GM12878 (cell line): ENCODE data around the gene PROZ. TPM values are rescaled to one million over a fixed set of nuclear protein-coding genes. Genes with fewer than 3 reads are reported as not detected.

ENCODE experiments used
- ATAC-seq: fragments of 200-7000 bp; cut with Tn5 transposase; 3 replicates; pipeline ENCODE4 v1.9.1; 2020; ENCODE audit warnings: mild to moderate bottlenecking, moderate library complexity
- BruUV-seq: library from RNA; stranded (reverse); fragments of 400-500 nt; replicated peaks from 2 replicates; lab custom pipeline; 2021; lab: Mats Ljungman, UMichigan
- CTCF ChIA-PET: fragments of 300-600 bp; sonication (Branson Sonifier 250); formaldehyde crosslinking; extraction: SDS; loops from one replicate; lab custom pipeline; 2021; ENCODE audit warnings: inconsistent platforms; lab: Yijun Ruan, JAX
- POLR2A ChIA-PET: fragments of 350-600 bp; formaldehyde crosslinking; extraction: SDS; loops from one replicate; lab custom pipeline; 2021; ENCODE audit warnings: inconsistent platforms; lab: Charles Lee
- RAD21 ChIA-PET: fragments of 300-600 bp; sonication (Branson Sonifier 250); formaldehyde crosslinking; loops from one replicate; lab custom pipeline; 2023; ENCODE audit warnings: antibody characterized with exemption; ENCODE audit not compliant: unreplicated experiment; lab: Charles Lee
- SMC1A ChIA-PET: fragments of 300-600 bp; sonication (Branson Sonifier 250); formaldehyde crosslinking; loops from one replicate; lab custom pipeline; 2023; ENCODE audit not compliant: unreplicated experiment, uncharacterized antibody; lab: Charles Lee
- DNase-seq: peaks from one replicate; pipeline ENCODE4 v3.0.0-alpha.2; 2011; ENCODE audit warnings: low read depth, low spot score
- FAIRE-seq: peaks from 3 replicates; lab custom pipeline; 2011; peaks lifted over from hg19 to GRCh38; lab: Jason Lieb, UNC
- H2AFZ ChIP-seq: 2 replicates; pipeline ENCODE4 v1.6.0; 2011; ENCODE audit warnings: low read depth, low read length, control low read depth; ENCODE audit not compliant: control insufficient read depth
- H3K27ac ChIP-seq: 2 replicates; pipeline ENCODE4 v1.5.1; 2011; ENCODE audit warnings: control low read depth; ENCODE audit not compliant: control insufficient read depth, insufficient read depth
- H3K27me3 ChIP-seq, 2 experiments: replicated peaks in 1 of 2; 2 replicates each; pipeline versions ENCODE4 v1.6.0 to v1.6.1; 2011; ENCODE audit warnings: low read length in 1 of 2; ENCODE audit not compliant: control insufficient read depth in 2 of 2, insufficient read depth in 2 of 2
- H3K36me3 ChIP-seq, 2 experiments: 2 replicates each; pipeline ENCODE4 v1.5.1; 2011; ENCODE audit warnings: low read length in 1 of 2; ENCODE audit not compliant: control insufficient read depth in 2 of 2, insufficient read depth in 2 of 2
- H3K4me1 ChIP-seq: 2 replicates; pipeline ENCODE4 v1.6.1; 2011; ENCODE audit warnings: mild to moderate bottlenecking, low read length, moderate library complexity, mixed read lengths; ENCODE audit not compliant: control insufficient read depth, insufficient read depth
- H3K4me2 ChIP-seq: 2 replicates; pipeline ENCODE4 v1.6.0; 2011; ENCODE audit warnings: control low read depth; ENCODE audit not compliant: control insufficient read depth, insufficient read depth
- H3K4me3 ChIP-seq: fragments of 200-600 bp; sonication (generic); 2 replicates; pipeline ENCODE4 v1.5.1; 2016
- H3K79me2 ChIP-seq: 2 replicates; pipeline ENCODE4 v1.6.0; 2011; ENCODE audit warnings: low read length; ENCODE audit not compliant: control insufficient read depth, insufficient read depth
- H3K9ac ChIP-seq: 2 replicates; pipeline ENCODE4 v1.8.0; 2011; ENCODE audit warnings: low read length, control low read depth, mixed read lengths; ENCODE audit not compliant: control insufficient read depth, insufficient read depth
- H3K9me3 ChIP-seq: replicated peaks from 3 replicates; pipeline ENCODE4 v1.5.1; 2011; ENCODE audit warnings: mild to moderate bottlenecking, low read length; ENCODE audit not compliant: control insufficient read depth, insufficient read depth
- H4K20me1 ChIP-seq: 2 replicates; pipeline ENCODE4 v1.6.0; 2011; ENCODE audit not compliant: control insufficient read depth, insufficient read depth
- BCL3 ChIP-seq: IDR thresholded peaks from 2 replicates; pipeline ENCODE4 v1.6.1; 2011; ENCODE audit warnings: borderline replicate concordance, low read depth, mild to moderate bottlenecking, moderate library complexity, low read length; ENCODE audit not compliant: insufficient read depth, poor library complexity, severe bottlenecking
- HDGF ChIP-seq: fragments of 450-650 bp; IDR thresholded peaks from 2 replicates; pipeline ENCODE4 v1.6.1; 2016; ENCODE audit warnings: antibody characterized with exemption
- IRF3 ChIP-seq: fragments of 450-650 bp; IDR thresholded peaks from 2 replicates; pipeline ENCODE4 v1.6.1; 2014; ENCODE audit warnings: mild to moderate bottlenecking
- MYC ChIP-seq: IDR thresholded peaks from 2 replicates; pipeline ENCODE4 v1.6.1; 2011; ENCODE audit warnings: mild to moderate bottlenecking, low read length, moderate library complexity, inconsistent platforms; ENCODE audit not compliant: insufficient read depth, insufficient replicate concordance, insufficient read length, severe bottlenecking
- RAD21 ChIP-seq: IDR thresholded peaks from 2 replicates; pipeline ENCODE4 v1.6.1; 2011; ENCODE audit warnings: mild to moderate bottlenecking, low read depth, low read length, moderate library complexity; ENCODE audit not compliant: insufficient read depth
- RB1 ChIP-seq: fragments of 450-650 bp; formaldehyde crosslinking; IDR thresholded peaks from 2 replicates; pipeline ENCODE4 v1.6.1; 2017; ENCODE audit warnings: mild to moderate bottlenecking, borderline replicate concordance
- RCOR1 ChIP-seq: conservative IDR thresholded peaks from 2 replicates; pipeline ENCODE4 v1.6.1; 2012; ENCODE audit warnings: low read depth, low read length, improper control_type of control experiment
- SIX5 ChIP-seq: IDR thresholded peaks from 2 replicates; pipeline ENCODE4 v1.6.1; 2011; ENCODE audit warnings: mild to moderate bottlenecking, low read depth, low read length, moderate library complexity; ENCODE audit not compliant: severe bottlenecking
- SPI1 ChIP-seq: IDR thresholded peaks from 2 replicates; pipeline ENCODE4 v1.6.1; 2011; ENCODE audit warnings: low read depth, mild to moderate bottlenecking, low read length, moderate library complexity, borderline replicate concordance; ENCODE audit not compliant: insufficient read depth
- TARDBP ChIP-seq: IDR thresholded peaks from 2 replicates; pipeline ENCODE4 v1.6.1; 2016; ENCODE audit warnings: borderline replicate concordance
- TCF7 ChIP-seq: IDR thresholded peaks from 2 replicates; pipeline ENCODE4 v1.6.1; 2014; ENCODE audit warnings: antibody characterized with exemption, borderline replicate concordance
- ZNF622 ChIP-seq: fragments of 450-650 bp; IDR thresholded peaks from 2 replicates; pipeline ENCODE4 v1.6.1; 2017; ENCODE audit warnings: mild to moderate bottlenecking, inconsistent platforms
- WGBS: methylation state at CpG from one replicate; pipeline ENCODE4 v1.1.6; 2016; ENCODE audit warnings: low lambda C conversion rate; ENCODE audit not compliant: insufficient replicate concordance, insufficient coverage; ENCODE audit errors: missing lambda C conversion rate; 5-methylcytosine and 5-hydroxymethylcytosine counted together
- in situ Hi-C: fragments of 300-500 bp; cut with MboI; formaldehyde crosslinking; loops from 9 replicates; pipeline ENCODE4 v1.14.3; 2018; ENCODE audit warnings: mixed read lengths
- intact Hi-C: fragments of 100-400 bp; cut with micrococcal nuclease; formaldehyde crosslinking; loops from one replicate; pipeline ENCODE4 v1.14.2; 2022; ENCODE audit not compliant: unreplicated experiment
- polyA plus RNA-seq, 11 experiments: library from polyadenylated mRNA; depleted of rRNA in 4 of 11; unstranded in 6 of 11; stranded (reverse) in 5 of 11; fragments of >200 nt; fragmentation: Nextera tagmentation in 4 of 11; fragmentation: Illumina TruSeq in 1 of 11; extraction: Ambion mirVana in 4 of 11; extraction: Trizol in 1 of 11; gene quantifications; 1 replicate in 1 of 11; 2 replicates in 10 of 11; pipeline versions ENCODE4 v1.2.1 to v1.2.3, GENCODE V29; 2011 to 2016; ENCODE audit warnings: inconsistent platforms in 2 of 11, missing spikeins in 2 of 11, low read depth in 1 of 11
- total RNA-seq, 4 experiments: library from RNA; depleted of rRNA in 3 of 4; stranded (reverse); fragments of >200 nt in 3 of 4; fragmentation: Illumina TruSeq in 1 of 4; extraction: Trizol in 1 of 4; gene quantifications; 2 replicates each; pipeline versions ENCODE4 v1.2.1 to v1.2.3, GENCODE V29; 2013 to 2021

Gene PROZ
- total and polyA plus RNA-seq, 10 of the 15 experiments (the other 5 are each of a cell fraction or from before 2014, with no cell fraction given), result 0.07 to 0.24 (median 0.21) TPM; not detected in 7

- no peak overlapping the region for H3K4me2 ChIP-seq
- TF ChIP-seq ZNF622, result no peak
- no peak for TF ChIP-seq TCF7
- no peak for TF ChIP-seq SIX5
- no peak for TF ChIP-seq HDGF
- no peak for TF ChIP-seq IRF3
- no peak for TF ChIP-seq MYC
- no peak for TF ChIP-seq RCOR1
- TF ChIP-seq RAD21, result no peak
- TF ChIP-seq TARDBP, result no peak
- TF ChIP-seq BCL3, result no peak
- no peak for TF ChIP-seq SPI1
- no peak for TF ChIP-seq RB1
- no peaks in the 10 kb centered on the region for H3K79me2 ChIP-seq
- no peaks in the 10 kb centered on the region for H3K36me3 ChIP-seq
- H3K4me1 ChIP-seq, result no peaks in the 10 kb centered on the region
- ATAC-seq (no peak), FAIRE-seq (no peak), DNase-seq (no peak)
- WGBS, result 65% methylated on average over 19 of the region's 19 CpGs
- ChIA-PET RAD21 (no interaction called here), CTCF (no interaction called here), POLR2A (no interaction called here), SMC1A (no interaction called here)
- intact Hi-C loops (loop anchor here (10.0 kb wide), 1 partner anchor 180 kb away; no protein-coding TSS in a partner anchor), in situ Hi-C loops (no loop called here)
- BruUV-seq, result no TSS peak
- no peaks in the 10 kb centered on the region for H4K20me1 ChIP-seq
- no peak overlapping the region for H2AFZ ChIP-seq
- no peaks in the 10 kb centered on the region for H3K27me3 ChIP-seq
- no peak overlapping the region for H3K9ac ChIP-seq
- H3K27ac ChIP-seq, result no peak overlapping the region
- no peaks in the 10 kb centered on the region for H3K9me3 ChIP-seq
- no peak overlapping the region for H3K4me3 ChIP-seq
Measured at GRCh38 chr13:113124211-113124970, 34.1 kb upstream of the PROZ start.
